HG02973 (cell line): Measurements from ENCODE around the gene PAK4.

ENCODE experiments used
- ATAC-seq: cut with Tn5 transposase; IDR thresholded peaks from one replicate; pipeline ENCODE4 v1.9.1; 2021; ENCODE audit warnings: moderate library complexity; ENCODE audit not compliant: unreplicated experiment

PAK4 gene

DNA sequence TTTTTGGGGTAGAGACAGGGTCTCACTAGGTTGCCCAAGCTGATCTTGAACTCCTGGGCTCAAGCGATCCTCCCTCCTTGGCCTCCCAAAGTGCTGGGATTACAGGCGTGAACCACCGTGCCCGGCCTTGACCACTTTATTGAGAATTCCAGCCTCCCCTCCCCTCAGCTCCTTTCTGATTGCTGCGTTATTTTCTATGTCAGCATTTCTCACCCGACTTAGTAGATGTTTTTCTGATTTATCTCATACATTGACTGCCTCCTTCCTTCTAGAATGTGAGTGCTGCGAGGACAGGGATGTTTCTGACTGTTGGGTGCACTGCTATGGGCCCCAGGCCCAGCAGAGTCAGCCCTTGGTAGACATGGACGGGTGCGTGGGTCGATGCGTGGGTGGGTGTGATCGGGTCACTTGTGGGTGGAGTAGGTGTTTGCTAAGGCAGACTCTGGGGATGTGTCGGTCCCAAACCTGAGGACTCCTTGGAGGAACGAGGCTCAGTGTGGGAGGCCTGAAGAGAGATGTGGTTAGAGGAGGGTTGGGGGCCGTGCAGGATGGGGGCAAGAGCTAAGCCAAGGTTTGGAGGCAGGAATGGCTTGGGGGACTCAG lies 37.0 kb downstream of the PAK4 start:
- no peak for ATAC-seq

- ATAC-seq: no peak
These were observed 38.0 kb downstream of the PAK4 start for GRCh38 chr19:39163621-39164020.

GRCh38 chr19:39164289-39164688 lies 38.7 kb downstream of the PAK4 start:
- no peak for ATAC-seq

DNA sequence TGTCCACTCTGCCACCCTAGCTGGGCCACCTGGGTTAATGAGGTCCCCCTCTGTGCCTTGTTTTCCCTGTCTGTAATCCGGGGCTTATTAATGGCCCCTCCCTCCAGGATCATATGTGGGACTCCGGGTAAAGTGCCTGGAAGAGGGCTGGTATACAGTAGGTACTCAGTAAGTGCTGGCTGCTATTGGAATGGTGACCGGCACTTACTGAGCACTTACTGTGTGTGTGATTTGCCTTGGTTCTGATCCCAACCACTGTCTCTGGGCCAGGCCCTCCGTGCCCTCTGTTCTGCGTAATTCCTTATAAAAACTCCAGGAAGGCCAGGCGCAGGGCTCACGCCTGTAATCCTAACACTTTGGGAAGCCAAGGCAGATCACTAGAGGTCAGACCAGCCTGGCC lies 40.3 kb downstream of the PAK4 start:
- no peak for ATAC-seq

- ATAC-seq: no peak
These were observed 41.2 kb downstream of the PAK4 start for GRCh38 chr19:39166571-39167391.

DNA sequence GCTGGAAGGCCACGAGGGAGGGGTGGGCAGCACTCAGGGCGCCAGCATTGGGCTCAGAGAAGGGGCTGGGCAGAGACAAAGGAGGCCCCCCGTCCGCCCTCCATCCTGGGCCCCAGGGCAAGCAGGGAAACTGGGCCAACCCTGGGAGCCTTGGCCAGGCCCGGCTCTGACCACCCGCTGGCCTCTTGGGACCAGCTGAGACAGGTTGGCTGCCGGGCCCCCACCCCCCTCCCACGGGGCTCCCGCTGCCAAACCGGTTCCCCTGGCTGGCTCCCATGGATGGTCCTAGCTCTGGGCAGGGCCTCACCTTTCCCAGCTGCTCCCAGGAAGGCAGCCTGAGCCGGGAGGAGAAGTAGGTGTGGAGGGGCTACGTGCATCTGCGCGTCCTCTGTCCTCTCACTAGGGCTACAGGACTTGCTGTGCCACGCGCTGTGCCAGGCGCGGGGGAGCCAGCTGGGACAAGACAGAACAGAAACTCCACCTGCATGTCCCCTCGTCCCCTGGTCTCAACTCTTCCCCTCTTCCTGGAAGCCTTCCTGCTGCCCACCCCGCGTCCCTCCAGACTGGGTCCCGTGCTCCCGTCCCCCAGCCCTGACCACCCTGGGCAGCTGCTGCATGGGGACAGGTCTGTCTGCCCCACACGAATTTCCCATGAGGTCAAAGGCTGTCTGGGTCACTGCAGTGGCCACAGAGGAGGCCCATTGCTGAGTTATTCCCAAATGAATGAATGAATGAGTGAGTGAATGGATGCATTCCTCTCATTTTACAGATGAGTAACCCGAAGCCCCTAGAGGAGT lies 42.1 kb downstream of the PAK4 start:
- ATAC-seq: no peak

GRCh38 chr19:39168258-39169142 lies 42.9 kb downstream of the PAK4 start:
- ATAC-seq: no peak

- no peak for ATAC-seq
These were observed 43.7 kb downstream of the PAK4 start for GRCh38 chr19:39169143-39169810.

- ATAC-seq: no peak
These were observed 45.0 kb downstream of the PAK4 start for GRCh38 chr19:39170386-39171231.

DNA sequence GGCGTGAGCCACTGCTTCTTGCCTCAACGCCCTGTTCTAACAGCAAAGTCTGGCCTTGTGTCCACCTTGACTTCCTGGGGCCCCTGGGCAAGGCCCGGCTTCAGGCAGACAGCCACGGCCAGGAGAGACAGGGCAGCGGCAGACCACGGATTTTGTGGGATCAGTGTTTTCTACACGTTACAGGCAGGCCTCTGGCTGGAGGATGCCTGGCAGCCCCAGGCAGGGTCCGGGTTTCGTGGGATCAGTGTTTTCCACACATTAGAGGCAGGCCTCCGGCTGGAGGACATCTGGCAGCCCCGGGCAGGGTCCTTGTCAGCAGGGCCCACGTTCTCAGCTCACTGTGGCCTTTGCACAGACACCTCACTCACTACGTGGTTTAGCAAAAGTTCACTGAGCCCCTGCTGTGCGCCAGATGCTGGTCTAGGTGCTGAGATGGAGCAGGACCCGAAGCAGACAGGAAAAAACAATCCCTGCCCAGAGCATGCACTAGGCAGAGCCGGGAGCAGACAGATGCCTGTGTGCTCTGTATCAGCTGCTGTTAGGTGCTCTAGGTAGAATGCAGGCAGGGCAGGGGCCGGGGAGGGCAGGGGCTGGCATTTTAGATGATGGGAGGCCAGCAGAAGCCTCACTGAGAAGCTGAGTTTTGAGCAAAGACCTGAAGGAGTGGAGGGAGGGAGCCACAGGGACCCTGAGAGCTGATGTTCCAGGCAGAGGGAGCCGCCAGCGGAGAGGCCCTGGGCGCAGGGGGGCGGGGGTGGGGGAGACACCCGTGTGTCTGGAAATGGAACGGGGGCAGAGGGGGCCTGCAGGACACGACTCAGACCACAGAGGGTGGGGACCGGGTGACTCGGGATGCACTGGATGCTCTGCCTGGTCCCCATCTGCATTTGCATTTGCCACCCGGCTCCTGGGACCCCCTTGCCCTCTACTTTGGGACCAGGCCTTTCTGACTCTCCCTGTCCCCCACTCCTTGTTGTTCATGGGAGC lies 46.2 kb downstream of the PAK4 start:
- no peak for ATAC-seq

DNA sequence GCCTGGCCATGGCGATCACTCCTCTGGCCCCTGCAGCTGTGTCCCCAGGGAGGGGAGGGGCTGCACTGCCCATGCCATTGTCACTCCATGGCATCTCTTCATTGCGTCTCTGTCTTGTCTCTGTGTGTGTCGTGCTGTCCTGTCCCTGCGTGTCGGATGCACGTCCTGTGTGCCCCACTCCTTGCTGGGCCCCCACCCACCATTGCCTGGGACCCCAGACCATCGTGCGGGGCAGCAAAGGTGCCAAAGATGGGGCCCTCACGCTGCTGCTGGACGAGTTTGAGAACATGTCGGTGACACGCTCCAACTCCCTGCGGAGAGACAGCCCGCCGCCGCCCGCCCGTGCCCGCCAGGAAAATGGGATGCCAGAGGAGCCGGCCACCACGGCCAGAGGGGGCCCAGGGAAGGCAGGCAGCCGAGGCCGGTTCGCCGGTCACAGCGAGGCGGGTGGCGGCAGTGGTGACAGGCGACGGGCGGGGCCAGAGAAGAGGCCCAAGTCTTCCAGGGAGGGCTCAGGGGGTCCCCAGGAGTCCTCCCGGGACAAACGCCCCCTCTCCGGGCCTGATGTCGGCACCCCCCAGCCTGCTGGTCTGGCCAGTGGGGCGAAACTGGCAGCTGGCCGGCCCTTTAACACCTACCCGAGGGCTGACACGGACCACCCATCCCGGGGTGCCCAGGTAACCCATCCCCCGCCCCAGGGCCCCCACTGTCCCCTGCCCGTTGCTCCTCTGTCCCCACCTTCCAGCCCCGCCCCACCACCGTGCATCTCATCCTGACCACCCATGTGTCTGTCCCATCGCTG lies 47.3 kb downstream of the PAK4 start:
- ATAC-seq: no peak

- no peak for ATAC-seq
These were observed 48.0 kb downstream of the PAK4 start for GRCh38 chr19:39173502-39173991.

DNA sequence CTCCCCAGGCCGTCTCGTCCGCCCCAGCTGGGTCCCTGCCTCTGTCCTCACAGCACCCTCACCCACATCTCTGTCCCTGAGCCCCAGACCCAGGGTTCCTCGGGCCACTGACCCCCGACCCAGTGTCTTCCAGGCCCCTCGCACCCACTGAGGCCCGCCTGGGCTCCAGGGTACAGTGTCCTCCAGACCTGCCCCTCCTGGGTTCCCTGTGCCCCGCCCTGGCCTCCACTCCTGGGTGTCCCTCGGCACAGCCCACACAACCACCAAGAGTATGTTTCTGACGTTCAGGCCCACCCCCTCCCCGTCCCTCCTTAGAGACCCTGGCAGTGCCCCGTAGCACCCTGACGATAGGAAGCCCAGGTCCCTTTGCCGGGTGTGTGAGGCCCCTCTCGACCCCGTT lies 48.6 kb downstream of the PAK4 start:
- ATAC-seq: no peak

- ATAC-seq: no peak
These were observed 49.3 kb downstream of the PAK4 start for GRCh38 chr19:39174558-39175544.

DNA sequence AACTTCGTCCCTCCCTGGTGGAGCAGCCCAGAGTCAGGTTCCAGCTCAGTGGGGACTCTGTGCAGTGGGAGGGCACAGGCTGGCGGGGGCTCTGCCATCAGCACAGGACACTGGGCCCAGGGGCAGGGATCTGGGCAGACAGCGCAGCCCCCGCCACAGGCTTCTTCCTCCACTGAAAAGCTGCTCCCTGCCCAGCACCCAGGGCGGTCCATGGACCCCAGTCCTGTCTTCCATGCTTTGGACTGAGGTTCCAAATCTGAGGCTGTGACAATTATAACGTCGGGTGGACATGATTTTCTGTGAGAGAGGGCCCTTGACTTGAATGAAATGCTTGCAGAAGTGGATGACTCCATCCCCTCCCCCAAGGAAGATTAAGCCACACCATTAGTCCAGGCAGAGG lies 50.0 kb downstream of the PAK4 start:
- ATAC-seq: no peak

DNA sequence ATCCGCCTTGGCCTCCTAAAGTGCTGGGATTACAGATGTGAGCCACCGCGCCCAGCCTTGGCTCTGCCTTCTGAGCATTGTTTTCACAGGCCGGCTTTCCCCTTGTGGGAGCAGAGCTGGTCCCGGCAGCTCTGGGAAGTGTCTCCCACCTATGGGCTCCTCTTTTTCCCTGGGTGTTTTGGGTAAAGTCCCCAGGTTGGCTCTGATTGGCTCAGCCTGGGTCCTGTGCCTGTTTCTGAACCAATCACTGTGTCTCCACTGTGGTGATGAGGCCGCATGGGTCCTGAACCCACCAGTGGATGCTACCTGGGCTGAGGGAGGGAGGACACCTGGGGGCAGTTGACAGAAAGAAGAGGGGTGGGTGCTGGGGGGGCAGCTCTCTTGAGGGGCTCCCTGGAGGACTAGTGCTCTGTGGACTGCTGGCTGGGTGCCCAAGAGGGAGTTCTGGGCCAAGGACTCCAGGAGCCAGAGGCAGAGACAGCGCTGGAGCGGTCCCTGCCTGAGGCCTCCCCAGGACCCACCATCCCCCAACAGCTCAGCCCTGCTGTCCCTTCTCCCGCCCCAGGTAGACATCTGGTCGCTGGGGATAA lies 51.6 kb downstream of the PAK4 start:
- ATAC-seq: no peak
